HG03439 (cell line): Measurements from ENCODE around the gene PC.
"Not testable (repeated sequence)": the region's sequence is repeated elsewhere in the genome, so short reads cannot be mapped to it uniquely, and the experiment has no call there.

Experiments used
- ATAC-seq: cut with Tn5 transposase; IDR thresholded peaks from one replicate; pipeline ENCODE4 v1.9.1; 2021; ENCODE audit warnings: mild to moderate bottlenecking, moderate library complexity; ENCODE audit not compliant: unreplicated experiment

PC gene

GRCh38 chr11:66845143-66845875 lies 112.9 kb downstream of the PC start:
- ATAC-seq: no peak

DNA sequence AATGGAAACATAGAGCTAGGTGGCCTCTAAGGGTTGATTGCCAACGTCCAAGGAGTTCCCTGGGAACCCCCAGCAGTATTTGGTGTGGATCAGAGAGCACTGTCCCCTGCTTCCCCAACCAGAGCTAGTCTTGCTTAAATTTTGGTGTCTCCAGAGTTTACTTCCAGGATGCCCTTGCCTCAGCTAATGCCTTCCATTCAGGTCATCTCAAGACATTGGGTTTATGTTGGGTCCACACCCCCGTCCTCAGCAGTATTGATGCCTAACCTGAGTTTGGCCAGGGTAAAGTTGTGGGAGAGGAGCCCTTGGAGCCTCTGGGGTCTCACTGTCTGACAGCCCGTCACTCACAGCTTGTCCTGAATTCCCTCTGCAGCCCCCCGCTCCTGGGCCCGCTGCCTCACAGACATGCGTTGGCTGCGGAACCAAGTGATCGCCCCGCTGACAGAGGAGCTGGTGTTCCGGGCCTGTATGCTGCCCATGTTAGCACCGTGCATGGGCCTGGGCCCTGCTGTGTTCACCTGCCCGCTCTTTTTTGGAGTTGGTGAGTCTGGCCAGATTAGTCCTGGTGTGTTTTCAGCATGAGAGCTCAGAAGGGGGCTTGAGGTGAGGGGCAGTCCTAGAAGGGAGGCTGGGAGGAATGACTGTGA lies 113.6 kb downstream of the PC start:
- ATAC-seq: no peak

GRCh38 chr11:66843776-66844495 lies 114.2 kb downstream of the PC start:
- ATAC-seq: no peak

- ATAC-seq: peak; percentile 72
These were observed 115.0 kb downstream of the PC start, which contains the start of gene RCE1 for GRCh38 chr11:66842896-66843775. RCE1 (plus strand) TSS chr11:66843441; CDS start chr11:66843456, 15 bp downstream.

GRCh38 chr11:66842501-66842895 lies 115.7 kb downstream of the PC start:
- ATAC-seq: peak; percentile 3

DNA sequence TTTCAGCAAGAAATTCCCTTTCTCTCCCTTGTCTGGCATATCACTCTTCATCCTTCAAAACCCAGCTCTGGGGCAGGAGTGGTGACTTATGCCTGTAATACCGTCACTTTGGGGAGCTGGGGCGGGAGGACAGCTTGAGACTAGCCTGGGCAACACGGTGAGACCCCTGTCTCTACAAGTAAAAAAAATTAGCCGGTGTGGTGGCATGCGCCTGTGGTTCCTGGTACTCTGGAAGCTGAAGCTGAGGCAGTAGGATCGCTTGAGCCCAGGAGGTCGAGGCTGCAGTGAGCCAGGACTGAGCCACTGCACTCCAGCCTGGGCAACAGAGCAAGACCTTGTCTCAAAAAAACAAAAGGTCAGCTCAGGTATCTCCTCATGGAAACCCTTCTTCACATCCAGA lies 116.3 kb downstream of the PC start:
- ATAC-seq: no peak

GRCh38 chr11:66840317-66841091 lies 117.7 kb downstream of the PC start:
- no peak for ATAC-seq

DNA sequence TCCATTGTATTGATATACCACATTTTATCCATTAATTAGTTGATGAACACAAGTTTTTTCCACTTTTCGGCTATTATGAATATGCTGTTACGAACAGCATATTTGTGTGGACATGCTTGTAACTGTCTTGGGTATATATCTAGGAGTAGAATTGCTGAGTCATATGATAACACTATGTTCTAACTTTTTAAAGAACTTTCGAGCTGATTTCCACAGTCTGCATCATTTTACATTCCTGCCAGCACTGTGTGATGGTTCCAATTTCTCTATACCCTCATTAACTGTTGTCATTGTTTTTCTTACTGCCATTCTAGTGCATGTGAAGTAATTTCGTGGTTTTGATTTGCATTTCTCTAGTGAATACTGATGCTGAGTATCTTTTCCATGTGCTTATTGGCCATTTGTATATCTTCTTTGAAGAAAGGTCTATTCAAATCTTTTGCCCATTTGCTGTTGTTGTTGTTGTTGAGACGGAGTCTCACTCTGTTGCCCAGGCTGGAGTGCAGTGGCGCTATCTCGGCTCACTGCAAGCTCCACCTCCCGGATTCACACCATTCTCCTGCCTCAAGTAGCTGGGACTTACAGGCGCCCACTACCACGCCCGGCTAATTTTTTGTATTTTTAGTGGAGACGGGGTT lies 122.3 kb downstream of the PC start:
- ATAC-seq: no peak

DNA sequence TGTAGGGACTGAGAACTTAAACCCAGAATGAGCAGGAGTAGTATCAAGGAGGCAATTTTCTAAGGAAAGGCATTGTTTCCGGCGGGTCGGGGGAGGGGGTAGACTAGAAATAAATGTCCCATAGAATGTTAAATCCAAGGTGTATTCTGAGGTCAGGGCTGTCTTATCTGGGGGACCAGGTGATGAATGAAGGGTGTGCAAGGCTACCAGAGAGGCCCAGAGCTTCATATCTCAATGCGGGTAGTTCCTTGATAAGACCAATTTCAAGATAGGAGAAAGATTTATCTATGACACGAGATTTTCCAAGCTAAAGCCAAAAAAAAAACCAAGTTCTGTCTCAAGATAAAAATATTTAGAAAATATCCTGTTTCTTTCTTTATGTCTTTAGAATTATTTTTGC lies 123.2 kb downstream of the PC start:
- ATAC-seq: no peak

GRCh38 chr11:66834539-66834845 lies 123.7 kb downstream of the PC start:
- ATAC-seq: no peak

DNA sequence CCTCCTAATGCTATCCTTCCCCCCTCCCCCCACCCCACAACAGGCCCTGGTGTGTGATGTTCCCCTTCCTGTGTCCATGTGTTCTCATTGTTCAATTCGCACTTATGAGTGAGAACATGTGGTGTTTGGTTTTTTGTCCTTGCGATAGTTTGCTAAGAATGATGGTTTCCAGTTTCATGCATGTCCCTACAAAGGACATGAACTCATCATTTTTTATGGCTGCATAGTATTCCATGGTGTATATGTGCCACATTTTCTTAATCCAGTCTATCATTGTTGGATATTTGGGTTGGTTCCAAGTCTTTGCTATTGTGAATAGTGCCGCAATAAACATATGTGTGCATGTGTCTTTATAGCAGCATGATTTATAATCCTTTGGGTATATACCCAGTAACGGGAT lies 133.6 kb downstream of the PC start:
- ATAC-seq: not testable (repeated sequence)

DNA sequence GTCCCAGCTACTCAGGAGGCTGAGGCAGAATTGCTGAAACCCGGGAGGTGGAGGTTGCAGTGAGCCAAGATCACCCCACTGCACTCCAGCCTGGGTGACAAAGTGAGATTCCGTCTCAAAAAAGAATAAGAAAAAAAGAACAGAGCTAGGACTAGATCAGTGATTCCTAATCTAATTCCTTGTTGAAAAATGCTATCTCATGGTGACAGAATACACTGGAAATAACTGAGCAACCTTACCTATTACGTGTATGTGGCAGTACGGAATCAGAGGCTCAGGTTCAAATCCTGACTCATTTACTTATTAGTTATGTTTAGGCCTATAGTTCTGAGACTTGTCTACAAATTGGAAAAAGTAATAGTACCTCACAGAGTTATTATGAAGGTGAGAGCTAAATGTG lies 134.5 kb downstream of the PC start:
- no peak for ATAC-seq

DNA sequence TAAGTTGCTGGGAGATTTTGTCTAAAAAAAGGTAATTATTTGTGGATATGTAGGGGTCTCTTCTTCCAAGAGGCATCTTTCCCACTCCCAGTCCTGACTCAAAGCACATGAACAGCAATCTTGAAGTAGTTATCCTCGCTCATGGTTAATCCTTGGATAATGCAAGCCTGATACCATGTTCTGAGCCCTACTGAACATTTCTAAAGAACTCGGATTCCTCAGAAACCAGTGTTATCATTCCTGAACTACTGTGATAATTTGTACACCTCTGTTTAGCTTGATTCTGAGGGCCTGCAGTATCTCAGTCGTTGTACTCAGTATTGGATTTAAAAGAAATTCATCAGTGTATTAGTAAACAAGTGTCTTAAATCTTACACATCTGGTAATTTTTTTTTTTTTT lies 137.3 kb downstream of the PC start:
- ATAC-seq: no peak

DNA sequence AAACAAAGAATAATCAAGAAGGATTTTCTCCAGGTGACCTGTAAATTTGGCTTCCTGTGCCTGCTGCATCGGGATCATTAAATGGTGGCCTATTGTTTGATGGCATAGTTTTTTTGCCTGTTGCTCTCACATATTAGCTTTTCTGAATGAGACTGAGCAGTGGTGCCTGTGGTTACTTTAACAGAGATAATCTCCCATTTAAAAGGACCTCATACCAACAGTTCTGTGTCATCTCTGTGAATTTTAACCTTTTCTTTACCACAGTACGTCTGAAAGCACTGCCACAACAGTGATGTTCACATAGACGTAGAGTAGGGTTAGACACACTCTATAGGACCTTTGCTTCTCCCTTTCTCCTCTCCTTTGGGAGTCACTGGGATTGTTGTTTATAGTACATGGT lies 137.8 kb downstream of the PC start:
- ATAC-seq: no peak

DNA sequence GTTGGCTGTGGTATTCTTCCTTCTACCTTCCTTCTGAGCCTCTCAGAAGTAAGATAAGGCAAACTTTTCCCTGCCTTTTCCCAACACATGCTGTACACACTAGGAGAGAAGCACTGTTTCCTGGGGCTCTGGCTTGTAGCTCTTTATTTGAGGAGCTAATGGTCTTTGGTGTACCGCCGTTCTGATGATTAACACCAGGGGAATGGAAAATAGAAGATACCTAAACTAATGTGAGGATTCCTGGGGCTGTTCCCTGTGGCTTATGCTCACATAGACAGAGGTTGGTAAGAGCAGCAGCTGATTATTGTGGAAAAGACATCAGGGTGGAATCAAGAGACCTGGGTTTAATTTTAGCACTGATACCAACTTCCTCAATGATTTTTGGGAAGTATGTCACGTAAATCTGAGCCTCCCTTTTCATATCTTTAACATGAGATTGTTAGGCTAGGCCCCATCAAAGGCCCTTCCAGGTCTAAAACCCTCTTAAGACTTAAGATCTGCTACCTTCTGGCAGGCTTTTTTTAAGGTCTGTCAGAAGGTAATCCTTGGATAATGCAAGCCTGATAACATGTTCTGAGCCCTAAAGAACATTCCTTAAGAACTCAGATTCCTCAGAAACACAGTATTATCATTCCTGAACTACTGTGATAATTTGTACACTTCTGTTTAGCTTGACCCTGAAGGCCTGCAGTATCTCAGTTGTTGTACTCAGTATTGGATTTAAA lies 139.8 kb downstream of the PC start:
- no peak for ATAC-seq

GRCh38 chr11:66815646-66816045 lies 142.5 kb downstream of the PC start:
- ATAC-seq: no peak

DNA sequence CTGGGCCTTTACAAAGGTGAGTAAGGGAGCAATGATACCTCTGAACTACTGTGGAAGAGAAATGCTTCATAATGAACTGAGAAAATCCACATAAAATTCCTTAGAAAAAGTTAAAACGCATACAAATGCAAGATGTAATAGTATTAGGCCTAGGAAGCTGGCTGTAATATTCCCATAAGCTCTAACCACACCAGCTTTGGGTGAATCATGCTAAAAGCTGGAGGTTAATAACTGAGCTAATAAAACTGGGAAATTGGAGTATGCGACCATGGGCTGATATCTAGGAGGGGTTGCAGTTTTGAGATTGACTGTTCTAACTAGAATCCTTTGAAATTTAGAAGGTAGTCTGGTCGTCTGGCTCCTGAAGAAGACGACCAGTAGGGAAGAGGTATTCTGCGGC lies 143.5 kb downstream of the PC start:
- ATAC-seq: no peak

DNA sequence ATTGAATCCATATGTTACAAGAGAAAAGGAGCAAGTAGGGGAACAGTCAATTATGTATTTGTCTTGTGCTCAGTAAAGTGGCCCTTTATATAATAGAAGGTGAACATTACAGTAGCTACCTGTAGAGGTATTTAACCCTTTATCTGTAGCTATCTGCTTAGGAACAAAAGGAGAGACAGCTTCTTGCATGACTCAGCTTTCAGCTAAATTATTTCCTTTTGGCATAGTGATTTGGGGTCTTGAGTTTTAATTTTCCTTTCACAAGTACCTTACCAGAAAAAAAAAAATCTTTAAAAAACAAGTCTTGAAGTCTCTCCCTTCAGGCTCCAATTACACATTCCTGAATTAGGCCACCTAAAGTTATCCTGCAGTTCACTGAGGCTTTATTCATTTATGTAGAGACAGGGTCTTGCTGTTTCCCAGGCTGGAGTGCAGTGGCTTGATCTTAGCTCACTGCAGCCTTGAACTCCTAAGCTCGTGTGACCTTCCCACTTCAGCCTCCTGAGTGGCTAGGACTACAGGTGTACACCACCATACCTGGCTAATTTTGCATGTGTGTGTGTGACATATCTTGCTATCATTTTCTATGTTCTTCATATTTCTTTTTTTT lies 147.5 kb downstream of the PC start:
- no peak for ATAC-seq

DNA sequence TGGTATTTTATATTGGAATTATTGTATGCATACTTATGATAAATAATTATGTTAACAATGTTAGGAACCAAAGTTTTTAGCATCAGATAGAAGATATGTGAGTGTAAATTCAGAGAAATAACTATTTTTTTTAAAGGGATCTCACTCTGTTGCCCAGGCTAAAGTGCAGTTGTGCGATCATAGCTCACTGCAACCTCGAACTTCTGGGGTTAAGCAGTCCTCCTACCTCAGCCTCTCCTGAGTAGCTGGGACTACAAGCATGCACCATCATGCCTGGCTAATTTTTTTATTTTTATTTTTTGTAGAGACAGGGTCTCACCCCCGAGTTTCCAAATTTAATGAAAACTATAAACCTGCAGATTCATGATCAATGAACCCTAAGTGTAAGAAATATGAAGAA lies 148.6 kb downstream of the PC start:
- ATAC-seq: no peak
